GM12878 (cell line): ENCODE results near the gene ANTKMT. TPM values are rescaled to one million over a fixed set of nuclear protein-coding genes. Genes with fewer than 3 reads are reported as not detected.

Source experiments
- ATAC-seq: fragments of 200-7000 bp; cut with Tn5 transposase; 3 replicates; pipeline ENCODE4 v1.9.1; 2020; ENCODE audit warnings: mild to moderate bottlenecking, moderate library complexity
- BruUV-seq: library from RNA; stranded (reverse); fragments of 400-500 nt; replicated peaks from 2 replicates; lab custom pipeline; 2021; lab: Mats Ljungman, UMichigan
- CTCF ChIA-PET: fragments of 300-600 bp; sonication (Branson Sonifier 250); formaldehyde crosslinking; extraction: SDS; loops from one replicate; lab custom pipeline; 2021; ENCODE audit warnings: inconsistent platforms; lab: Yijun Ruan, JAX
- POLR2A ChIA-PET: fragments of 350-600 bp; formaldehyde crosslinking; extraction: SDS; loops from one replicate; lab custom pipeline; 2021; ENCODE audit warnings: inconsistent platforms; lab: Charles Lee
- RAD21 ChIA-PET: fragments of 300-600 bp; sonication (Branson Sonifier 250); formaldehyde crosslinking; loops from one replicate; lab custom pipeline; 2023; ENCODE audit warnings: antibody characterized with exemption; ENCODE audit not compliant: unreplicated experiment; lab: Charles Lee
- SMC1A ChIA-PET: fragments of 300-600 bp; sonication (Branson Sonifier 250); formaldehyde crosslinking; loops from one replicate; lab custom pipeline; 2023; ENCODE audit not compliant: unreplicated experiment, uncharacterized antibody; lab: Charles Lee
- DNase-seq: peaks from one replicate; pipeline ENCODE4 v3.0.0-alpha.2; 2011; ENCODE audit warnings: low read depth, low spot score
- FAIRE-seq: peaks from 3 replicates; lab custom pipeline; 2011; peaks lifted over from hg19 to GRCh38; lab: Jason Lieb, UNC
- H2AFZ ChIP-seq: 2 replicates; pipeline ENCODE4 v1.6.0; 2011; ENCODE audit warnings: low read depth, low read length, control low read depth; ENCODE audit not compliant: control insufficient read depth
- H3K27ac ChIP-seq: 2 replicates; pipeline ENCODE4 v1.5.1; 2011; ENCODE audit warnings: control low read depth; ENCODE audit not compliant: control insufficient read depth, insufficient read depth
- H3K27me3 ChIP-seq, 2 experiments: replicated peaks in 1 of 2; 2 replicates each; pipeline versions ENCODE4 v1.6.0 to v1.6.1; 2011; ENCODE audit warnings: low read length in 1 of 2; ENCODE audit not compliant: control insufficient read depth in 2 of 2, insufficient read depth in 2 of 2
- H3K36me3 ChIP-seq, 2 experiments: 2 replicates each; pipeline ENCODE4 v1.5.1; 2011; ENCODE audit warnings: low read length in 1 of 2; ENCODE audit not compliant: control insufficient read depth in 2 of 2, insufficient read depth in 2 of 2
- H3K4me1 ChIP-seq: 2 replicates; pipeline ENCODE4 v1.6.1; 2011; ENCODE audit warnings: mild to moderate bottlenecking, low read length, moderate library complexity, mixed read lengths; ENCODE audit not compliant: control insufficient read depth, insufficient read depth
- H3K4me2 ChIP-seq: 2 replicates; pipeline ENCODE4 v1.6.0; 2011; ENCODE audit warnings: control low read depth; ENCODE audit not compliant: control insufficient read depth, insufficient read depth
- H3K4me3 ChIP-seq: fragments of 200-600 bp; sonication (generic); 2 replicates; pipeline ENCODE4 v1.5.1; 2016
- H3K79me2 ChIP-seq: 2 replicates; pipeline ENCODE4 v1.6.0; 2011; ENCODE audit warnings: low read length; ENCODE audit not compliant: control insufficient read depth, insufficient read depth
- H3K9ac ChIP-seq: 2 replicates; pipeline ENCODE4 v1.8.0; 2011; ENCODE audit warnings: low read length, control low read depth, mixed read lengths; ENCODE audit not compliant: control insufficient read depth, insufficient read depth
- H3K9me3 ChIP-seq: replicated peaks from 3 replicates; pipeline ENCODE4 v1.5.1; 2011; ENCODE audit warnings: mild to moderate bottlenecking, low read length; ENCODE audit not compliant: control insufficient read depth, insufficient read depth
- H4K20me1 ChIP-seq: 2 replicates; pipeline ENCODE4 v1.6.0; 2011; ENCODE audit not compliant: control insufficient read depth, insufficient read depth
- ATF7 ChIP-seq: fragments of 450-650 bp; IDR thresholded peaks from 2 replicates; pipeline ENCODE4 v1.6.1; 2016; ENCODE audit warnings: low read depth, mild to moderate bottlenecking
- BACH1 ChIP-seq: fragments of 450-650 bp; IDR thresholded peaks from 2 replicates; pipeline ENCODE4 v1.6.1; 2017; ENCODE audit warnings: mild to moderate bottlenecking, borderline replicate concordance
- BCLAF1 ChIP-seq: fragments of 450-650 bp; IDR thresholded peaks from 2 replicates; pipeline ENCODE4 v1.6.1; 2017; ENCODE audit warnings: antibody characterized with exemption, mild to moderate bottlenecking, moderate library complexity
- CBX3 ChIP-seq: fragments of 200-600 bp; sonication (generic); IDR thresholded peaks from 2 replicates; pipeline ENCODE4 v1.6.1; 2016; ENCODE audit warnings: low read depth, borderline replicate concordance
- CEBPZ ChIP-seq: fragments of 150-350 bp; IDR thresholded peaks from 2 replicates; pipeline ENCODE4 v1.6.1; 2016; ENCODE audit warnings: low read depth, low read length
- EZH2 ChIP-seq: IDR thresholded peaks from 2 replicates; pipeline ENCODE4 v1.6.1; 2012; ENCODE audit warnings: low read depth, mild to moderate bottlenecking, control low read depth, inconsistent platforms, low read length, borderline replicate concordance; ENCODE audit not compliant: control insufficient read depth
- JUNB ChIP-seq: IDR thresholded peaks from 2 replicates; pipeline ENCODE4 v1.6.1; 2016; ENCODE audit warnings: antibody characterized with exemption, mild to moderate bottlenecking
- KAT2A ChIP-seq: conservative IDR thresholded peaks from 2 replicates; pipeline ENCODE4 v1.6.1; 2011; ENCODE audit warnings: low read depth, low read length; ENCODE audit not compliant: control insufficient read depth
- KDM1A ChIP-seq: fragments of 200-600 bp; sonication (generic); IDR thresholded peaks from 2 replicates; pipeline ENCODE4 v1.6.1; 2016; ENCODE audit warnings: borderline replicate concordance
- MYB ChIP-seq: fragments of 150-350 bp; IDR thresholded peaks from 2 replicates; pipeline ENCODE4 v1.6.1; 2014; ENCODE audit warnings: mild to moderate bottlenecking, low read depth, low read length, borderline replicate concordance
- RB1 ChIP-seq: fragments of 450-650 bp; formaldehyde crosslinking; IDR thresholded peaks from 2 replicates; pipeline ENCODE4 v1.6.1; 2017; ENCODE audit warnings: mild to moderate bottlenecking, borderline replicate concordance
- RELA ChIP-seq: fragments of 450-650 bp; IDR thresholded peaks from 2 replicates; pipeline ENCODE4 v1.8.0; 2014; ENCODE audit warnings: borderline replicate concordance; ENCODE audit not compliant: partially characterized antibody
- SKIL ChIP-seq: fragments of 450-650 bp; IDR thresholded peaks from 2 replicates; pipeline ENCODE4 v1.6.1; 2017; ENCODE audit warnings: mild to moderate bottlenecking, low read depth, inconsistent platforms; ENCODE audit not compliant: poor library complexity, severe bottlenecking
- TAF1 ChIP-seq: IDR thresholded peaks from 2 replicates; pipeline ENCODE4 v1.6.1; 2011; ENCODE audit warnings: mild to moderate bottlenecking, low read depth, low read length, borderline replicate concordance
- TCF3 ChIP-seq: IDR thresholded peaks from 2 replicates; pipeline ENCODE4 v1.6.1; 2012; ENCODE audit warnings: low read depth, mild to moderate bottlenecking, low read length, borderline replicate concordance; ENCODE audit not compliant: insufficient read depth
- TCF7 ChIP-seq: IDR thresholded peaks from 2 replicates; pipeline ENCODE4 v1.6.1; 2014; ENCODE audit warnings: antibody characterized with exemption, borderline replicate concordance
- ZNF384 ChIP-seq: IDR thresholded peaks from 2 replicates; pipeline ENCODE4 v1.6.1; 2012; ENCODE audit warnings: low read depth, mild to moderate bottlenecking, low read length, improper control_type of control experiment, borderline replicate concordance
- WGBS: methylation state at CpG from one replicate; pipeline ENCODE4 v1.1.6; 2016; ENCODE audit warnings: low lambda C conversion rate; ENCODE audit not compliant: insufficient replicate concordance, insufficient coverage; ENCODE audit errors: missing lambda C conversion rate; 5-methylcytosine and 5-hydroxymethylcytosine counted together
- in situ Hi-C: fragments of 300-500 bp; cut with MboI; formaldehyde crosslinking; loops from 9 replicates; pipeline ENCODE4 v1.14.3; 2018; ENCODE audit warnings: mixed read lengths
- intact Hi-C: fragments of 100-400 bp; cut with micrococcal nuclease; formaldehyde crosslinking; loops from one replicate; pipeline ENCODE4 v1.14.2; 2022; ENCODE audit not compliant: unreplicated experiment
- polyA plus RNA-seq, 11 experiments: library from polyadenylated mRNA; depleted of rRNA in 4 of 11; unstranded in 6 of 11; stranded (reverse) in 5 of 11; fragments of >200 nt; fragmentation: Nextera tagmentation in 4 of 11; fragmentation: Illumina TruSeq in 1 of 11; extraction: Ambion mirVana in 4 of 11; extraction: Trizol in 1 of 11; gene quantifications; 1 replicate in 1 of 11; 2 replicates in 10 of 11; pipeline versions ENCODE4 v1.2.1 to v1.2.3, GENCODE V29; 2011 to 2016; ENCODE audit warnings: inconsistent platforms in 2 of 11, missing spikeins in 2 of 11, low read depth in 1 of 11
- total RNA-seq, 4 experiments: library from RNA; depleted of rRNA in 3 of 4; stranded (reverse); fragments of >200 nt in 3 of 4; fragmentation: Illumina TruSeq in 1 of 4; extraction: Trizol in 1 of 4; gene quantifications; 2 replicates each; pipeline versions ENCODE4 v1.2.1 to v1.2.3, GENCODE V29; 2013 to 2021

The ANTKMT gene
- total and polyA plus RNA-seq, 10 of the 15 experiments (the other 5 are each of a cell fraction or from before 2014, with no cell fraction given), result 0.58 to 60.5 (median 25.8) TPM

GRCh38 chr16:714079-714478 is 6.9 kb upstream of the ANTKMT start:
- H3K9me3 ChIP-seq, result no peaks in the 10 kb centered on the region
- intact Hi-C loops (no loop called here), in situ Hi-C loops (loop anchor here (5.0 kb wide), 1 partner anchor 73 kb away; the partner anchor contains the start of genes CHTF18 and RPUSD1)
- 48% methylated on average over 11 of the region's 11 CpGs for WGBS
- CTCF ChIA-PET, result interaction anchor here (0.6 to 2.2 kb wide), 4 partner anchors 23 to 98 kb away, joined by 3 to 9 read pairs (median 4); no protein-coding TSS in a partner anchor
- H3K36me3 ChIP-seq, result no peaks in the 10 kb centered on the region
- H3K4me2 ChIP-seq, result no peak overlapping the region
- no peak overlapping the region for H3K9ac ChIP-seq
- SMC1A ChIA-PET, result interaction anchor here (1.0 kb wide), 1 partner anchor 23 kb away, joined by 3 read pairs; no protein-coding TSS in a partner anchor
- no peak for FAIRE-seq
- no peaks in the 10 kb centered on the region for H3K27me3 ChIP-seq
- no peak overlapping the region for H2AFZ ChIP-seq
- BruUV-seq, result no TSS peak
- no peak for DNase-seq
- RAD21 ChIA-PET, result no interaction called here
- H3K4me3 ChIP-seq, result no peak overlapping the region
- no peak for ATAC-seq
- 0 out of 2 replicates have a peak, but pooled peaks cover 2% of the 10 kb centered on the region for H4K20me1 ChIP-seq
- H3K4me1 ChIP-seq, result peaks cover 1% of the 10 kb centered on the region
- H3K27ac ChIP-seq, result no peak overlapping the region
- H3K79me2 ChIP-seq, result no peaks in the 10 kb centered on the region
- POLR2A ChIA-PET, result no interaction called here
- no peak for TF ChIP-seq KDM1A
- no peak for TF ChIP-seq BACH1
- no peak for TF ChIP-seq BCLAF1
- TF ChIP-seq MYB, result no peak
- TF ChIP-seq ATF7, result no peak
- TF ChIP-seq TCF3, result no peak
- TF ChIP-seq EZH2, result no peak
- TF ChIP-seq RELA, result no peak
- TF ChIP-seq RB1, result no peak
- no peak for TF ChIP-seq CBX3
- TF ChIP-seq CEBPZ, result no peak
- TF ChIP-seq TCF7, result no peak
- TF ChIP-seq ZNF384, result no peak
- no peak for TF ChIP-seq KAT2A
- TF ChIP-seq JUNB, result no peak
- TF ChIP-seq TAF1, result no peak
- TF ChIP-seq SKIL, result no peak
